HepG2 (cell line): ENCODE data around the gene RAD54L. TPM values are rescaled to one million over a fixed set of nuclear protein-coding genes. Genes with fewer than 3 reads are reported as not detected.

ENCODE experiments used
- ATAC-seq: fragments of 200-7000 bp; cut with Tn5 transposase; 3 replicates; pipeline ENCODE4 v1.9.1; 2020; ENCODE audit warnings: mild to moderate bottlenecking, moderate library complexity
- BruUV-seq: library from RNA; stranded (reverse); fragments of 400-500 nt; replicated peaks from 2 replicates; lab custom pipeline; 2021; lab: Mats Ljungman, UMichigan
- CTCF ChIA-PET: fragments of 300-600 bp; formaldehyde crosslinking; extraction: SDS; loops from one replicate; lab custom pipeline; 2021; ENCODE audit warnings: low total read pairs, inconsistent platforms, low intra/inter-chr PET ratio; lab: Yijun Ruan, JAX
- POLR2A ChIA-PET: fragments of 350-600 bp; sonication (Branson Sonifier 250); formaldehyde crosslinking; loops from one replicate; lab custom pipeline; 2020; ENCODE audit warnings: antibody characterized with exemption, inconsistent platforms; lab: Yijun Ruan, JAX
- DNase-seq: peaks from one replicate; pipeline ENCODE4 v3.0.0-alpha.2; 2015; ENCODE audit warnings: low spot score
- FAIRE-seq: peaks from 3 replicates; lab custom pipeline; 2011; peaks lifted over from hg19 to GRCh38; lab: Jason Lieb, UNC
- H2AFZ ChIP-seq: one replicate; pipeline ENCODE4 v1.6.1; 2011; ENCODE audit warnings: low read length, inconsistent platforms
- H3K27ac ChIP-seq: fragments of 300-600 bp; 3 replicates; pipeline ENCODE4 v1.8.0; 2011; ENCODE audit warnings: mixed run types, mild to moderate bottlenecking, mixed read lengths, low read length, inconsistent platforms; ENCODE audit not compliant: insufficient read depth; ENCODE audit errors: extremely low read length
- H3K27me3 ChIP-seq, 2 experiments: fragments of 200-600 bp in 1 of 2; 2 replicates in 1 of 2; 3 replicates in 1 of 2; pipeline versions ENCODE4 v1.6.0 to v1.8.0; 2011; ENCODE audit warnings: low read length in 2 of 2, mild to moderate bottlenecking in 2 of 2, moderate library complexity in 2 of 2, inconsistent platforms in 1 of 2; ENCODE audit not compliant: insufficient read depth in 2 of 2, control insufficient read depth in 1 of 2
- H3K36me3 ChIP-seq, 2 experiments: fragments of 200-600 bp in 1 of 2; replicated peaks in 1 of 2; 2 replicates in 1 of 2; 3 replicates in 1 of 2; pipeline versions ENCODE4 v1.5.1 to v1.8.0; 2011; ENCODE audit warnings: low read length in 2 of 2, inconsistent platforms in 1 of 2; ENCODE audit not compliant: insufficient read depth in 2 of 2, control insufficient read depth in 1 of 2
- H3K4me1 ChIP-seq: 2 replicates; pipeline ENCODE4 v1.5.1; 2012; ENCODE audit warnings: low read length, inconsistent platforms; ENCODE audit not compliant: insufficient read depth
- H3K4me2 ChIP-seq: 2 replicates; pipeline ENCODE4 v1.6.0; 2011; ENCODE audit warnings: low read depth, low read length, inconsistent platforms
- H3K4me3 ChIP-seq, 3 experiments: fragments of 200-600 bp in 1 of 3; sonication (generic), shearing (Covaris generic) in 1 of 3; replicated peaks in 1 of 3; 2 replicates each; pipeline ENCODE4 v1.5.1; 2011 to 2016; ENCODE audit warnings: low read length in 3 of 3, inconsistent platforms in 2 of 3, low read depth in 2 of 3, mild to moderate bottlenecking in 2 of 3, control low read depth in 1 of 3, mixed read lengths in 1 of 3; ENCODE audit not compliant: insufficient read depth in 1 of 3
- H3K79me2 ChIP-seq: one replicate; pipeline ENCODE4 v1.6.1; 2011; ENCODE audit warnings: low read length, inconsistent platforms; ENCODE audit not compliant: insufficient read depth
- H3K9ac ChIP-seq: 2 replicates; pipeline ENCODE4 v1.6.0; 2011; ENCODE audit warnings: mild to moderate bottlenecking, low read depth, low read length, inconsistent platforms; ENCODE audit not compliant: insufficient read depth
- H3K9me3 ChIP-seq: 2 replicates; pipeline ENCODE4 v1.5.1; 2012; ENCODE audit warnings: mild to moderate bottlenecking, low read length
- H4K20me1 ChIP-seq: 2 replicates; pipeline ENCODE4 v1.6.0; 2011; ENCODE audit warnings: inconsistent platforms, mild to moderate bottlenecking, low read length, moderate library complexity; ENCODE audit not compliant: insufficient read depth
- ARNTL ChIP-seq: sonication (generic); formaldehyde crosslinking; IDR thresholded peaks from 2 replicates; pipeline ENCODE4 v1.4.0; 2020; ENCODE audit warnings: mild to moderate bottlenecking, missing genetic modification reagents
- DPF2 ChIP-seq: sonication (generic); formaldehyde crosslinking; IDR thresholded peaks from 2 replicates; pipeline ENCODE4 v1.4.0; 2020; ENCODE audit warnings: mild to moderate bottlenecking, low read depth, missing genetic modification reagents, borderline replicate concordance
- EED ChIP-seq: sonication (generic); formaldehyde crosslinking; IDR thresholded peaks from 2 replicates; pipeline ENCODE4 v1.5.0; 2020; ENCODE audit warnings: mild to moderate bottlenecking, missing genetic modification reagents
- HMG20B ChIP-seq: conservative IDR thresholded peaks from 2 replicates; pipeline ENCODE4 v1.6.1; 2016; ENCODE audit warnings: missing genetic modification reagents, missing compliant biosample characterization
- KMT2A ChIP-seq: sonication (generic); formaldehyde crosslinking; IDR thresholded peaks from 2 replicates; pipeline ENCODE4 v1.4.0; 2020; ENCODE audit warnings: missing genetic modification reagents
- POLR2AphosphoS5 ChIP-seq: IDR thresholded peaks from 2 replicates; pipeline ENCODE4 v1.6.1; 2012; ENCODE audit warnings: low read depth, low read length
- ZBTB20 ChIP-seq: sonication (generic); formaldehyde crosslinking; IDR thresholded peaks from 2 replicates; pipeline ENCODE4 v1.8.1; 2023; ENCODE audit warnings: missing genetic modification reagents, low read depth, mild to moderate bottlenecking, borderline replicate concordance
- ZNF670 ChIP-seq: sonication (generic); formaldehyde crosslinking; IDR thresholded peaks from 2 replicates; pipeline ENCODE4 v1.8.0; 2022; ENCODE audit warnings: mild to moderate bottlenecking, missing genetic modification reagents, borderline replicate concordance
- ZNF709 ChIP-seq: sonication (generic); formaldehyde crosslinking; IDR thresholded peaks from 2 replicates; pipeline ENCODE4 v1.5.0; 2020; ENCODE audit warnings: mild to moderate bottlenecking, missing genetic modification reagents
- ZNF883 ChIP-seq: sonication (generic); formaldehyde crosslinking; IDR thresholded peaks from 2 replicates; pipeline ENCODE4 v1.5.1; 2020; ENCODE audit warnings: mild to moderate bottlenecking, missing genetic modification reagents; ENCODE audit errors: not compliant biosample characterization
- WGBS: methylation state at CpG from one replicate; pipeline ENCODE4 v1.1.6; 2017; ENCODE audit warnings: low lambda C conversion rate; 5-methylcytosine and 5-hydroxymethylcytosine counted together
- in situ Hi-C: cut with HindIII; loops from 2 replicates; pipeline ENCODE4 v1.10.0; 2017; ENCODE audit warnings: low pct_unique_long_range_greater_than_20kb; ENCODE audit not compliant: extremely low pct_ligation_motif_present
- intact Hi-C: fragments of 100-400 bp; cut with micrococcal nuclease; formaldehyde crosslinking; loops from one replicate; pipeline ENCODE4 v1.10.0; 2022; ENCODE audit not compliant: unreplicated experiment
- polyA plus RNA-seq, 8 experiments: library from polyadenylated mRNA; depleted of rRNA in 3 of 8; stranded (reverse) in 7 of 8; unstranded in 1 of 8; fragments of >200 nt; fragmentation: Illumina TruSeq in 4 of 8; extraction: Trizol in 4 of 8; gene quantifications; 2 replicates each; pipeline versions ENCODE4 v1.2.1 to v1.2.3, GENCODE V29; 2011 to 2016; ENCODE audit warnings: low read depth in 4 of 8, missing spikeins in 1 of 8, mixed read lengths in 1 of 8; ENCODE audit not compliant: insufficient read depth in 1 of 8
- total RNA-seq, 5 experiments: library from RNA; depleted of rRNA; stranded (reverse); fragments of >200 nt; fragmentation: Illumina TruSeq; extraction: Trizol; gene quantifications; 2 replicates each; pipeline ENCODE4 v1.2.3, GENCODE V29; 2016; ENCODE audit warnings: low read depth in 1 of 5
- TF ChIP-seq, protein P1 (sequence below): sonication (generic); formaldehyde crosslinking; IDR thresholded peaks from 2 replicates; pipeline ENCODE4 v1.4.0; 2020; ENCODE audit warnings: missing genetic modification reagents, mild to moderate bottlenecking, borderline replicate concordance
- TF ChIP-seq, protein P2 (sequence below): sonication (generic); formaldehyde crosslinking; IDR thresholded peaks from 2 replicates; pipeline ENCODE4 v1.4.0; 2020; ENCODE audit warnings: mild to moderate bottlenecking, missing genetic modification reagents
- TF ChIP-seq, protein P3 (sequence below): sonication (generic); formaldehyde crosslinking; IDR thresholded peaks from 2 replicates; pipeline ENCODE4 v1.4.0; 2020; ENCODE audit warnings: missing genetic modification reagents, borderline replicate concordance

The RAD54L gene
- total and polyA plus RNA-seq, 2 of the 13 experiments (the other 11 are each of a cell fraction or from before 2014, with no cell fraction given) = 10.2 to 30.0 TPM

DNA sequence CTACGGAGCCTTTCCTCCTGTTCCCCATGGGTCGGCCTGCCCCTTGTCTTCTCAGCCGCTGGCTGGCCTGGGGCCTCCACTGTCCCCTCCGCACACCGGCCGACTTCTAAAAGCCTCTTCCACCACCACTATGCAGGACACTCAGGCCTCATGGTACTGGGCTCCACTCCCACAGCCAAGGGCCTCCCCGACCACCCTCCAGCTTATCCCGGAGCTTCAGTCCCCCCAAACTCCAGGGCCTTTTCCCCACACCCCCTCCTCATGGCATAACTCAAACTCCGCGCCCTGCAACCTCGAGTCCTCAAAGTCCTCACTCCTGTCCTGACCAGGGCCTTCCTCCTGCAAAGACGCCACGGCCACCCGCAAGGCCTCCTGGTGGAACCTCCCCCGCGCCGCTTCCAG lies 53.8 kb downstream of the RAD54L start:
- no TSS peak for BruUV-seq
- Histone ChIP-seq H3K4me2 (peak overlapping the region; percentile 89), H3K9me3 (no peaks in the 10 kb centered on the region), H3K36me3 (peaks cover 8 to 25% of the 10 kb centered on the region in 2 experiments), H3K27ac (peak overlapping the region; percentile 96), H2AFZ (no peak overlapping the region), H3K4me1 (peaks cover 34% of the 10 kb centered on the region), H3K4me3 (peak overlapping the region; percentile 93 to 100 (median 96)), H3K27me3 (peaks cover 0 to 4% of the 10 kb centered on the region in 2 experiments; a peak in 1 of 5 replicates), H3K79me2 (peaks cover 80% of the 10 kb centered on the region), H3K9ac (peak overlapping the region; percentile 99), H4K20me1 (peaks cover 14% of the 10 kb centered on the region)
- POLR2A ChIA-PET = no interaction called here
- WGBS = under 1% methylated on average over 14 of the region's 17 CpGs
- ATAC-seq (peak; percentile 19), DNase-seq (no peak), FAIRE-seq (no peak)
- CTCF ChIA-PET = interaction anchor here (1.2 kb wide), 1 partner anchor 47 kb away, joined by 3 read pairs; no protein-coding TSS in a partner anchor
- in situ Hi-C loops = no loop called here
- intact Hi-C loops = loop anchor here (5.0 kb wide), 1 partner anchor 54 kb away; the partner anchor contains the start of gene RAD54L
- peak; percentile 59; the same call in 1 of the 2 replicates for TF ChIP-seq ARNTL (CRISPR knock-in tag)
- peak; percentile 54; the same call in 1 of the 2 replicates for TF ChIP-seq ZNF709 (CRISPR knock-in tag)
- TF ChIP-seq, protein P1, sequence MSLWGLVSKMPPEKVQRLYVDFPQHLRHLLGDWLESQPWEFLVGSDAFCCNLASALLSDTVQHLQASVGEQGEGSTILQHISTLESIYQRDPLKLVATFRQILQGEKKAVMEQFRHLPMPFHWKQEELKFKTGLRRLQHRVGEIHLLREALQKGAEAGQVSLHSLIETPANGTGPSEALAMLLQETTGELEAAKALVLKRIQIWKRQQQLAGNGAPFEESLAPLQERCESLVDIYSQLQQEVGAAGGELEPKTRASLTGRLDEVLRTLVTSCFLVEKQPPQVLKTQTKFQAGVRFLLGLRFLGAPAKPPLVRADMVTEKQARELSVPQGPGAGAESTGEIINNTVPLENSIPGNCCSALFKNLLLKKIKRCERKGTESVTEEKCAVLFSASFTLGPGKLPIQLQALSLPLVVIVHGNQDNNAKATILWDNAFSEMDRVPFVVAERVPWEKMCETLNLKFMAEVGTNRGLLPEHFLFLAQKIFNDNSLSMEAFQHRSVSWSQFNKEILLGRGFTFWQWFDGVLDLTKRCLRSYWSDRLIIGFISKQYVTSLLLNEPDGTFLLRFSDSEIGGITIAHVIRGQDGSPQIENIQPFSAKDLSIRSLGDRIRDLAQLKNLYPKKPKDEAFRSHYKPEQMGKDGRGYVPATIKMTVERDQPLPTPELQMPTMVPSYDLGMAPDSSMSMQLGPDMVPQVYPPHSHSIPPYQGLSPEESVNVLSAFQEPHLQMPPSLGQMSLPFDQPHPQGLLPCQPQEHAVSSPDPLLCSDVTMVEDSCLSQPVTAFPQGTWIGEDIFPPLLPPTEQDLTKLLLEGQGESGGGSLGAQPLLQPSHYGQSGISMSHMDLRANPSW (CRISPR knock-in tag) = no peak
- TF ChIP-seq EED (CRISPR knock-in tag) = peak; percentile 13; the same call in 1 of the 2 replicates
- no peak for TF ChIP-seq DPF2 (CRISPR knock-in tag)
- TF ChIP-seq, protein P2, sequence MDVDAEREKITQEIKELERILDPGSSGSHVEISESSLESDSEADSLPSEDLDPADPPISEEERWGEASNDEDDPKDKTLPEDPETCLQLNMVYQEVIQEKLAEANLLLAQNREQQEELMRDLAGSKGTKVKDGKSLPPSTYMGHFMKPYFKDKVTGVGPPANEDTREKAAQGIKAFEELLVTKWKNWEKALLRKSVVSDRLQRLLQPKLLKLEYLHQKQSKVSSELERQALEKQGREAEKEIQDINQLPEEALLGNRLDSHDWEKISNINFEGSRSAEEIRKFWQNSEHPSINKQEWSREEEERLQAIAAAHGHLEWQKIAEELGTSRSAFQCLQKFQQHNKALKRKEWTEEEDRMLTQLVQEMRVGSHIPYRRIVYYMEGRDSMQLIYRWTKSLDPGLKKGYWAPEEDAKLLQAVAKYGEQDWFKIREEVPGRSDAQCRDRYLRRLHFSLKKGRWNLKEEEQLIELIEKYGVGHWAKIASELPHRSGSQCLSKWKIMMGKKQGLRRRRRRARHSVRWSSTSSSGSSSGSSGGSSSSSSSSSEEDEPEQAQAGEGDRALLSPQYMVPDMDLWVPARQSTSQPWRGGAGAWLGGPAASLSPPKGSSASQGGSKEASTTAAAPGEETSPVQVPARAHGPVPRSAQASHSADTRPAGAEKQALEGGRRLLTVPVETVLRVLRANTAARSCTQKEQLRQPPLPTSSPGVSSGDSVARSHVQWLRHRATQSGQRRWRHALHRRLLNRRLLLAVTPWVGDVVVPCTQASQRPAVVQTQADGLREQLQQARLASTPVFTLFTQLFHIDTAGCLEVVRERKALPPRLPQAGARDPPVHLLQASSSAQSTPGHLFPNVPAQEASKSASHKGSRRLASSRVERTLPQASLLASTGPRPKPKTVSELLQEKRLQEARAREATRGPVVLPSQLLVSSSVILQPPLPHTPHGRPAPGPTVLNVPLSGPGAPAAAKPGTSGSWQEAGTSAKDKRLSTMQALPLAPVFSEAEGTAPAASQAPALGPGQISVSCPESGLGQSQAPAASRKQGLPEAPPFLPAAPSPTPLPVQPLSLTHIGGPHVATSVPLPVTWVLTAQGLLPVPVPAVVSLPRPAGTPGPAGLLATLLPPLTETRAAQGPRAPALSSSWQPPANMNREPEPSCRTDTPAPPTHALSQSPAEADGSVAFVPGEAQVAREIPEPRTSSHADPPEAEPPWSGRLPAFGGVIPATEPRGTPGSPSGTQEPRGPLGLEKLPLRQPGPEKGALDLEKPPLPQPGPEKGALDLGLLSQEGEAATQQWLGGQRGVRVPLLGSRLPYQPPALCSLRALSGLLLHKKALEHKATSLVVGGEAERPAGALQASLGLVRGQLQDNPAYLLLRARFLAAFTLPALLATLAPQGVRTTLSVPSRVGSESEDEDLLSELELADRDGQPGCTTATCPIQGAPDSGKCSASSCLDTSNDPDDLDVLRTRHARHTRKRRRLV (CRISPR knock-in tag) = no peak
- peak; percentile 47; the same call in 1 of the 2 replicates for TF ChIP-seq KMT2A
- TF ChIP-seq, protein P3, sequence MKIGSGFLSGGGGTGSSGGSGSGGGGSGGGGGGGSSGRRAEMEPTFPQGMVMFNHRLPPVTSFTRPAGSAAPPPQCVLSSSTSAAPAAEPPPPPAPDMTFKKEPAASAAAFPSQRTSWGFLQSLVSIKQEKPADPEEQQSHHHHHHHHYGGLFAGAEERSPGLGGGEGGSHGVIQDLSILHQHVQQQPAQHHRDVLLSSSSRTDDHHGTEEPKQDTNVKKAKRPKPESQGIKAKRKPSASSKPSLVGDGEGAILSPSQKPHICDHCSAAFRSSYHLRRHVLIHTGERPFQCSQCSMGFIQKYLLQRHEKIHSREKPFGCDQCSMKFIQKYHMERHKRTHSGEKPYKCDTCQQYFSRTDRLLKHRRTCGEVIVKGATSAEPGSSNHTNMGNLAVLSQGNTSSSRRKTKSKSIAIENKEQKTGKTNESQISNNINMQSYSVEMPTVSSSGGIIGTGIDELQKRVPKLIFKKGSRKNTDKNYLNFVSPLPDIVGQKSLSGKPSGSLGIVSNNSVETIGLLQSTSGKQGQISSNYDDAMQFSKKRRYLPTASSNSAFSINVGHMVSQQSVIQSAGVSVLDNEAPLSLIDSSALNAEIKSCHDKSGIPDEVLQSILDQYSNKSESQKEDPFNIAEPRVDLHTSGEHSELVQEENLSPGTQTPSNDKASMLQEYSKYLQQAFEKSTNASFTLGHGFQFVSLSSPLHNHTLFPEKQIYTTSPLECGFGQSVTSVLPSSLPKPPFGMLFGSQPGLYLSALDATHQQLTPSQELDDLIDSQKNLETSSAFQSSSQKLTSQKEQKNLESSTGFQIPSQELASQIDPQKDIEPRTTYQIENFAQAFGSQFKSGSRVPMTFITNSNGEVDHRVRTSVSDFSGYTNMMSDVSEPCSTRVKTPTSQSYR (CRISPR knock-in tag) = peak; percentile 15; the same call in 1 of the 2 replicates
- 0 out of 2 replicates have a peak, but pooled peaks have one; percentile 6 for TF ChIP-seq POLR2AphosphoS5
- no peak for TF ChIP-seq ZNF883 (CRISPR knock-in tag)
- no peak for TF ChIP-seq HMG20B (CRISPR knock-in tag)
- 0 out of 2 replicates have a peak, but pooled peaks have one; percentile 21 for TF ChIP-seq ZNF670 (CRISPR knock-in tag)
- TF ChIP-seq ZBTB20 = peak; percentile 15; the same call in 1 of the 2 replicates
